CD14-positive monocyte (primary cell): Measurements from ENCODE around the gene RAET1G. TPM values are rescaled to one million over a fixed set of nuclear protein-coding genes. Genes with fewer than 3 reads are reported as not detected.
"Not testable (repeated sequence)": the region's sequence is repeated elsewhere in the genome, so short reads cannot be mapped to it uniquely, and the experiment has no call there.

Source experiments
- DNase-seq, 3 donors: peaks; one replicate each; pipeline ENCODE4 v3.0.0-alpha.2; 2011 to 2022
- H2AFZ ChIP-seq: 2 replicates; pipeline ENCODE4 v1.6.0; 2012; ENCODE audit warnings: mild to moderate bottlenecking, low read depth, low read length, inconsistent platforms; ENCODE audit not compliant: insufficient read depth, poor library complexity, severe bottlenecking
- H3K27ac ChIP-seq, 2 donors: 1 replicate in 1 of 2; 2 replicates in 1 of 2; pipeline ENCODE4 v1.5.1; 2012 to 2013; ENCODE audit warnings: low read length in 2 of 2, control low read depth in 1 of 2, inconsistent platforms in 1 of 2, low read depth in 1 of 2, mild to moderate bottlenecking in 1 of 2
- H3K27me3 ChIP-seq, 2 donors: one replicate each; pipeline versions ENCODE4 v1.6.0 to v1.6.1; 2011 to 2013; ENCODE audit warnings: low read length in 2 of 2; ENCODE audit not compliant: control insufficient read depth in 2 of 2, insufficient read depth in 2 of 2
- H3K36me3 ChIP-seq, 2 donors: replicated peaks in 1 of 2; 1 replicate in 1 of 2; 2 replicates in 1 of 2; pipeline versions ENCODE4 v1.5.1 to v1.6.1; 2012 to 2013; ENCODE audit warnings: low read length in 2 of 2, control low read depth in 1 of 2, inconsistent platforms in 1 of 2, mild to moderate bottlenecking in 1 of 2; ENCODE audit not compliant: insufficient read depth in 2 of 2, control insufficient read depth in 1 of 2
- H3K4me1 ChIP-seq, 2 donors: 1 replicate in 1 of 2; 2 replicates in 1 of 2; pipeline versions ENCODE4 v1.5.1 to v1.6.1; 2012 to 2013; ENCODE audit warnings: low read length in 2 of 2, control low read depth in 1 of 2, inconsistent platforms in 1 of 2, mild to moderate bottlenecking in 1 of 2, moderate library complexity in 1 of 2; ENCODE audit not compliant: insufficient read depth in 2 of 2, control insufficient read depth in 1 of 2
- H3K4me2 ChIP-seq: replicated peaks from 2 replicates; pipeline ENCODE3; 2012; ENCODE audit warnings: low read length, moderate library complexity, mild to moderate bottlenecking; ENCODE audit not compliant: poor library complexity, severe bottlenecking; ENCODE audit errors: extremely low read depth
- H3K4me3 ChIP-seq, 3 experiments: fragments of 200-600 bp in 1 of 3; sonication (generic) in 1 of 3; replicated peaks in 1 of 3; 1 replicate in 2 of 3; 2 replicates in 1 of 3; pipeline ENCODE4 v1.5.1; 2011 to 2013; ENCODE audit warnings: low read length in 3 of 3, mild to moderate bottlenecking in 3 of 3, control low read depth in 2 of 3, low read depth in 2 of 3, inconsistent platforms in 1 of 3, moderate library complexity in 1 of 3
- H3K79me2 ChIP-seq: 2 replicates; pipeline ENCODE4 v1.6.0; 2012; ENCODE audit warnings: mild to moderate bottlenecking, control low read depth, inconsistent platforms, low read length, moderate library complexity; ENCODE audit not compliant: insufficient read depth
- H3K9ac ChIP-seq: 2 replicates; pipeline ENCODE4 v1.6.0; 2017; ENCODE audit warnings: low read length, mild to moderate bottlenecking; ENCODE audit not compliant: insufficient read depth, poor library complexity, severe bottlenecking
- H3K9me3 ChIP-seq, 2 donors: replicated peaks in 1 of 2; 1 replicate in 1 of 2; 2 replicates in 1 of 2; pipeline versions ENCODE4 v1.5.1 to v1.6.1; 2012 to 2013; ENCODE audit warnings: low read length in 2 of 2, control low read depth in 1 of 2; ENCODE audit not compliant: control insufficient read depth in 1 of 2, insufficient read depth in 1 of 2
- H4K20me1 ChIP-seq: 2 replicates; pipeline ENCODE4 v1.6.0; 2012; ENCODE audit warnings: mild to moderate bottlenecking, low read length, control low read depth, moderate library complexity; ENCODE audit not compliant: insufficient read depth
- H3K27ac Mint-ChIP-seq, 7 donors: one replicate each; pipeline ENCODE4 v1.8.0; 2020; ENCODE audit warnings: mild to moderate bottlenecking in 7 of 7, mixed read lengths in 7 of 7, moderate library complexity in 6 of 7, inconsistent platforms in 2 of 7
- H3K27me3 Mint-ChIP-seq, 3 donors: one replicate each; pipeline ENCODE4 v1.8.0; 2021 to 2022; ENCODE audit warnings: low read depth in 3 of 3, mild to moderate bottlenecking in 3 of 3, mixed read lengths in 3 of 3, moderate library complexity in 3 of 3, inconsistent platforms in 1 of 3
- H3K36me3 Mint-ChIP-seq, 2 donors: one replicate each; pipeline ENCODE4 v1.8.0; 2020; ENCODE audit warnings: mixed read lengths in 2 of 2, inconsistent platforms in 1 of 2, mild to moderate bottlenecking in 1 of 2
- H3K4me1 Mint-ChIP-seq: one replicate; pipeline ENCODE4 v1.8.0; 2020; ENCODE audit warnings: mild to moderate bottlenecking, mixed read lengths
- H3K4me3 Mint-ChIP-seq, 2 donors: one replicate each; pipeline ENCODE4 v1.8.0; 2020; ENCODE audit warnings: mild to moderate bottlenecking in 2 of 2, mixed read lengths in 2 of 2, moderate library complexity in 1 of 2
- H3K9me3 Mint-ChIP-seq, 7 donors: one replicate each; pipeline ENCODE4 v1.8.0; 2020 to 2022; ENCODE audit warnings: mixed read lengths in 7 of 7, mild to moderate bottlenecking in 6 of 7, moderate library complexity in 6 of 7, inconsistent platforms in 2 of 7
- WGBS: methylation state at CpG from one replicate; pipeline ENCODE4 v1.1.5; 2013; ENCODE audit warnings: missing lambda C conversion rate; ENCODE audit not compliant: insufficient coverage; 5-methylcytosine and 5-hydroxymethylcytosine counted together
- intact Hi-C, 2 donors: fragments of 100-400 bp; cut with micrococcal nuclease; formaldehyde crosslinking; loops; one replicate each; pipeline versions ENCODE4 v1.15.0 to v1.15.1; 2023
- polyA plus RNA-seq, 3 donors: library from polyadenylated mRNA; depleted of rRNA in 1 of 3; unstranded in 2 of 3; stranded (reverse) in 1 of 3; fragments of 300-500 nt in 2 of 3; fragments of >200 nt in 1 of 3; fragmentation: Illumina TruSeq in 2 of 3; gene quantifications; 1 replicate in 2 of 3; 2 replicates in 1 of 3; pipeline ENCODE4 v1.2.3, GENCODE V29; 2012 to 2021
- TF ChIP-seq, protein P1 (sequence below): fragments of 200-600 bp; IDR thresholded peaks from one replicate; pipeline ENCODE4 v1.8.0; 2022; ENCODE audit warnings: antibody characterized with exemption, mild to moderate bottlenecking

The RAET1G gene
- polyA plus RNA-seq, 3 donors = not detected

- H3K79me2 ChIP-seq, H3K36me3 ChIP-seq, DNase-seq, intact Hi-C loops, H3K27ac ChIP-seq, H3K9ac ChIP-seq, H2AFZ ChIP-seq, H3K4me3 ChIP-seq, H4K20me1 ChIP-seq, H3K4me2 ChIP-seq: not testable (repeated sequence)
- H3K27ac Mint-ChIP-seq = peak overlapping the region in 1 of 7 donors; percentile 53
- H3K4me1 ChIP-seq = peaks cover 25 to 26% of the 10 kb centered on the region in 2 donors
- peaks cover 3 to 20% of the 10 kb centered on the region in 2 donors for H3K9me3 ChIP-seq
- H3K4me3 Mint-ChIP-seq = peak overlapping the region in 1 of 2 donors; percentile 37
- peaks cover 4 to 33% (median 21%) of the 10 kb centered on the region in 7 donors for H3K9me3 Mint-ChIP-seq
- peaks cover 32 to 64% of the 10 kb centered on the region in 2 donors for H3K27me3 ChIP-seq
- peaks cover 25% of the 10 kb centered on the region for H3K4me1 Mint-ChIP-seq
- peaks cover 12 to 13% of the 10 kb centered on the region in 2 donors for H3K36me3 Mint-ChIP-seq
- 79% methylated on average over 4 of the region's 5 CpGs for WGBS
- peaks cover 63 to 78% (median 73%) of the 10 kb centered on the region in 3 donors for H3K27me3 Mint-ChIP-seq
Observed at GRCh38 chr6:149943321-149943720, 20.4 kb upstream of the RAET1G start.

- H2AFZ ChIP-seq = peak overlapping the region; percentile 74
- peak overlapping the region; percentile 42 to 74 (median 65) for H3K4me3 ChIP-seq
- H3K36me3 Mint-ChIP-seq = peaks cover 12 to 13% of the 10 kb centered on the region in 2 donors
- no peak for DNase-seq
- H3K4me1 ChIP-seq = peaks cover 28 to 31% of the 10 kb centered on the region in 2 donors
- WGBS = 17% methylated on average over 11 of the region's 13 CpGs
- no peaks in the 10 kb centered on the region for H3K36me3 ChIP-seq
- no peak overlapping the region for H3K27ac ChIP-seq
- peaks cover 3 to 20% of the 10 kb centered on the region in 2 donors for H3K9me3 ChIP-seq
- no peaks in the 10 kb centered on the region for H3K79me2 ChIP-seq
- peak overlapping the region; percentile 80 to 98 for H3K4me3 Mint-ChIP-seq
- H3K9ac ChIP-seq = peak overlapping the region; percentile 44
- peaks cover 64 to 80% (median 75%) of the 10 kb centered on the region in 3 donors for H3K27me3 Mint-ChIP-seq
- peaks cover 39 to 65% of the 10 kb centered on the region in 2 donors for H3K27me3 ChIP-seq
- H3K4me2 ChIP-seq = peak overlapping the region; percentile 78
- no peaks in the 10 kb centered on the region for H4K20me1 ChIP-seq
- peaks cover 31% of the 10 kb centered on the region for H3K4me1 Mint-ChIP-seq
- peak overlapping the region in 3 of 7 donors; percentile 8 to 77 (median 57) for H3K27ac Mint-ChIP-seq
- intact Hi-C loops = no loop called here
- TF ChIP-seq, protein P1, sequence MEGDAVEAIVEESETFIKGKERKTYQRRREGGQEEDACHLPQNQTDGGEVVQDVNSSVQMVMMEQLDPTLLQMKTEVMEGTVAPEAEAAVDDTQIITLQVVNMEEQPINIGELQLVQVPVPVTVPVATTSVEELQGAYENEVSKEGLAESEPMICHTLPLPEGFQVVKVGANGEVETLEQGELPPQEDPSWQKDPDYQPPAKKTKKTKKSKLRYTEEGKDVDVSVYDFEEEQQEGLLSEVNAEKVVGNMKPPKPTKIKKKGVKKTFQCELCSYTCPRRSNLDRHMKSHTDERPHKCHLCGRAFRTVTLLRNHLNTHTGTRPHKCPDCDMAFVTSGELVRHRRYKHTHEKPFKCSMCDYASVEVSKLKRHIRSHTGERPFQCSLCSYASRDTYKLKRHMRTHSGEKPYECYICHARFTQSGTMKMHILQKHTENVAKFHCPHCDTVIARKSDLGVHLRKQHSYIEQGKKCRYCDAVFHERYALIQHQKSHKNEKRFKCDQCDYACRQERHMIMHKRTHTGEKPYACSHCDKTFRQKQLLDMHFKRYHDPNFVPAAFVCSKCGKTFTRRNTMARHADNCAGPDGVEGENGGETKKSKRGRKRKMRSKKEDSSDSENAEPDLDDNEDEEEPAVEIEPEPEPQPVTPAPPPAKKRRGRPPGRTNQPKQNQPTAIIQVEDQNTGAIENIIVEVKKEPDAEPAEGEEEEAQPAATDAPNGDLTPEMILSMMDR = no peak
- H3K9me3 Mint-ChIP-seq = peaks cover 4 to 36% (median 21%) of the 10 kb centered on the region in 7 donors
Observed at GRCh38 chr6:149942461-149942829, 19.5 kb upstream of the RAET1G start.
